CD4-positive, alpha-beta T cell treated with Interleukin-6 for 4 hours (primary cell): ENCODE results near the gene CHST2.
A peak's percentile ranks its signal among the peaks of the same experiment; 100 is the strongest.
"Not testable (repeated sequence)": the region's sequence is repeated elsewhere in the genome, so short reads cannot be mapped to it uniquely, and the experiment has no call there.

Source experiments
- DNase-seq: peaks from one replicate; pipeline ENCODE4 v3.0.0-alpha.2; 2020; ENCODE audit warnings: mixed read lengths

CHST2 gene, protein sequence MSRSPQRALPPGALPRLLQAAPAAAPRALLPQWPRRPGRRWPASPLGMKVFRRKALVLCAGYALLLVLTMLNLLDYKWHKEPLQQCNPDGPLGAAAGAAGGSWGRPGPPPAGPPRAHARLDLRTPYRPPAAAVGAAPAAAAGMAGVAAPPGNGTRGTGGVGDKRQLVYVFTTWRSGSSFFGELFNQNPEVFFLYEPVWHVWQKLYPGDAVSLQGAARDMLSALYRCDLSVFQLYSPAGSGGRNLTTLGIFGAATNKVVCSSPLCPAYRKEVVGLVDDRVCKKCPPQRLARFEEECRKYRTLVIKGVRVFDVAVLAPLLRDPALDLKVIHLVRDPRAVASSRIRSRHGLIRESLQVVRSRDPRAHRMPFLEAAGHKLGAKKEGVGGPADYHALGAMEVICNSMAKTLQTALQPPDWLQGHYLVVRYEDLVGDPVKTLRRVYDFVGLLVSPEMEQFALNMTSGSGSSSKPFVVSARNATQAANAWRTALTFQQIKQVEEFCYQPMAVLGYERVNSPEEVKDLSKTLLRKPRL

DNA sequence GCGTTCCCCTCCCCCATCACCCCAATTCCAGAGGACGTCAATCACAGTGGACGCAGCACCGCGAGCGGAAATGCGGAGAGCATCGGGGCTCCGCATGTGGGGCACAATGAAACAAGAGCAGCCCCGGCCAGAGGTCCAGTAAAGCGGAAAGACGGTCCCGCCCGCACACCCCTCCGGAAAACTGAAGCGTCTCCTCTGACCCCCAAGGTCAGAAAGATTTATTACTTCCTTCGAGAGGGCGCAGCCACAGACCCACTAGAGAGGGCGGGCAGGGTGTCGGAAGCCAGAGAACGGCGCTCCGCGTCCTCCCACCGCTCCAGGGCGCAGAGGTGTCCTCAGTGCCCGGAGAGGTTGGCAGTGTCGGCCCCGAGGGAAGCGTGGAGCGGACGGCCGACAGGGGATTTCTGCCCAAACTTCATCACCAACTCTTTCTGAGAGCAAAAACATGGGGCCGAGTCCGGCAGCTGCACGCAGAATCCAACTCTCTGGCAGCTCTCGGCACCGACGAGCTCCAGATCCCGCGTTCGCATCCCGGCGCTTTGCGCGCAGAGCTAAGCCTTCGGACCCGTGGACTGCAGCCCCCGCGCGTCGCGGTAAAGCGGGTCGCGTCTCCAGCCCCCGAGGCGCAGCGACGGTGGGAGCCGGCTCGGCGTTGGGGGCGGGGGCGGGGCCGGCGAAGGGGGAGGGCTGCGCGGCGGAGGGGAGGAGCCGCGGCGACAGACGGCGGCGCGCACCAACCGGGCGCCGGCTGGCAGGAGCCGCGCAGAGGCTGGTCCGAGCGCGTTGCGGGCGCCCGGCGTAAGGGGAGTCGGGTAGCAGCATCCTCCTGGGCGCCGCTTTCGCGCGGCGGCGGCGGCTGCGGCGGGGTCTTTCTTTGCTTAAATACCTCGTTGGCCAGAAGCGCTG, at the start of gene CHST2:
CHST2 (plus strand) TSS at position 763 of the 906 bp plus-strand sequence. CDS start 1,046 bp downstream, outside the sequence.
- DNase-seq, result peak; percentile 82

GRCh38 chr3:143070977-143071551, 48.5 kb upstream of the CHST2 start:
- no peak for DNase-seq

GRCh38 chr3:143071776-143072175, 47.8 kb upstream of the CHST2 start:
- no peak for DNase-seq

DNA sequence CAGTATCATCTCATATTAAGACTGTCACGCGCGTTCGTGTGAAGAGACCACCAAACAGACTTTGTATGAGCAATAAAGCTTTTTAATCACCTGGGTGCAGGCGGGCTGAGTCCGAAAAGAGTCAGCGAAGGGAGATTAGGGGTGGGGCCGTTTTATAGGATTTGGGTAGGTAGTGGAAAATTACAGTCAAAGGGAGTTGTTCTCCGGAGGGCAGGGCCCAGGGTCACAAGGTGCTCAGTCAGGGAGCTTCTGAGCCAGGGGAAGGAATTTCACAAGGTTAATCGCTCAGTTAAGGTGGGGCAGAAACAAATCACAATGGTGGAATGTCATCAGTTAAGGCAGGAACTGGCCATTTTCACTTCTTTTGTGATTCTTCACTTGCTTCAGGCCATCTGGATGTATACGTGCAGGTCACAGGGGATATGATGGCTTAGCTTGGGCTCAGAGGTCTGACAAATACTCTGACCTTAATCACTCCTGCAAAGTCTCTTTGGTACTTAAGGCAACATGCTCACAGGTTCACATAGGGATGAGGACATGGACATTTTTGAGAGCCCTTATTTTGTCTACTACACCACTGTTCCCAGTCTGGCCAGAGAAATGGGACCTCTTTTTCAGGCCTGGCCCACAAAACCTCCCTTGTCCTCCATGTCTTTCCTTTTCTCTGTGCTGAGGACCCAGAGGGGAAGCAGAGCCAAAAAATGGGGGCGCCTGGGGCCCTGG, 47.1 kb upstream of the CHST2 start:
- not testable (repeated sequence) for DNase-seq

GRCh38 chr3:143073541-143073940, 46.0 kb upstream of the CHST2 start:
- not testable (repeated sequence) for DNase-seq

DNA sequence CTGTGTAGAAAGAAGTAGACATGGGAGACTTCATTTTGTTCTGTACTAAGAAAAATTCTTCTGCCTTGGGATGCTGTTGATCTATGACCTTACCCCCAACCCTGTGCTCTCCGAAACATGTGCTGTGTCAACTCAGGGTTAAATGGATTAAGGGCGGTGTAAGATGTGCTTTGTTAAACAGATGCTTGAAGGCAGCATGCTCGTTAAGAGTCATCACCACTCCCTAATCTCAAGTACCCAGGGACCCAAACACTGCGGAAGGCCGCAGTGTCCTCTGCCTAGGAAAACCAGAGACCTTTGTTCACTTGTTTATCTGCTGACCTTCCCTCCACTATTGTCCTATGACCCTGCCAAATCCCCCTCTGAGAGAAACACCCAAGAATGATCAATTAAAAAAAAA, 45.6 kb upstream of the CHST2 start:
- DNase-seq, result not testable (repeated sequence)

GRCh38 chr3:143078883-143079282, 40.7 kb upstream of the CHST2 start:
- no peak for DNase-seq

GRCh38 chr3:143080196-143080595, 39.4 kb upstream of the CHST2 start:
- DNase-seq, result no peak

GRCh38 chr3:143081365-143081764, 38.2 kb upstream of the CHST2 start:
- no peak for DNase-seq

DNA sequence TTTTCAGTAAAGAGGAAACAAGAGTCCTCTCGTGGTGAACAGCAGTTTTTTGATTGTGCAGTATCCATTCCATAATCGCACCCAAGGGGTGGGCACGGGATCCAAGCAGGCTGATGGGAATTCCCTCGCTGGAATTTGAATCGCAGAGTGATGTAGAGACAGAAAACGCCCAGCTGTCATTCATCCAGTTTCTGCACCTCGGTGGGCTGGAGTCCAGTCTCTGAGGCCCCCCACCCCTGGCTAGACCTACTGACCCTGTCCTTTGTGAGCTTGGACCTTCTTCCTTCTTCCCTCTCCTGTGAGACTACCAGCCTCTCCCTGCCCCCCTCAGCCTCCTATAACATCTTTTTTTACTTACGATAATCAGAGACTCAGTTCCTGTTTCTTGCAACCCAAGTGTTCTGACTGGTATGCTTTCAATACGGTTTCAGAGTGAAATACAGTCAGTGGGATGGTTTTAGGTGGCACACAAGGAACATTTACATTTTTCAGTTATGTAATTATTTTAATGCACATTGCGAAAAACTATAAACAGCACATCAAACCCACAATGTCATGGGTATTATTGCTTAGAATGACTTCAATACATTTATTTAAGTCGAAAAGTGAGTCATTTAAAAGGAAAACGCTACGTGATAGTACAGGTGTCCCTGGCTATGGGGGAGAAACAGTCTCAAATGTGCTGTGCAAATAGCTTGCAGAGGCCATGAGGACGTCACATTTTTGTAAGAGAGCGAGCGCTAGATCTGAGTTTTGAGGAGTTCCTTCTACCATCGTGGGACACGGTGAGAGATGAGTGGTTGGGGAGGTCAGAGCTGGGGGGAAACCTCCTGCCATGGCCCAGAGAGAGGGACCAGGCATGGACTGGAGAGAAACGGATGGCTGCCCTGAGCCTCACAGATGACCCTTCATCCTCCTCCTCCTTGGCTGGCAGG, 37.5 kb upstream of the CHST2 start:
- DNase-seq, result no peak

GRCh38 chr3:143083781-143084180, 35.8 kb upstream of the CHST2 start:
- DNase-seq, result no peak

- no peak for DNase-seq
Measured at GRCh38 chr3:143084856-143085731, 34.5 kb upstream of the CHST2 start.

DNA sequence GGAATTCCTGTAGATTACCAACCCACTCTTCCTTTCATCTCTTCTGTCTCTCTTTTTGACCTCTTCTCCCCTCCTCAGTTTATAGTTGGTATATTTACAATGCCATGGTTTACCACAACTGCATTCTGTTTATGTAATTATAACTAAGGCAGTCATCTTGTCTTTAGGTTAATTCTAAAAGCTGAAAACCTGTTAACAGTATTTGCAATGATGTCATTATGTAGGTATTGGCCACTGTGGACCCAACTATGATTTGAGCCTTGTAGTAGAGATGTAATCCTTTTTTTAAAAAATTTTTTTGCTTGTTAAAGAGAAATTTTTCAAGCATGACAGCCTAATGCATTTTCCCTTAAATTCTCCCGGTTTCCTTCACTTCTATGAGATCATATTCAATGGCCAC, 30.7 kb upstream of the CHST2 start:
- DNase-seq, result no peak

DNA sequence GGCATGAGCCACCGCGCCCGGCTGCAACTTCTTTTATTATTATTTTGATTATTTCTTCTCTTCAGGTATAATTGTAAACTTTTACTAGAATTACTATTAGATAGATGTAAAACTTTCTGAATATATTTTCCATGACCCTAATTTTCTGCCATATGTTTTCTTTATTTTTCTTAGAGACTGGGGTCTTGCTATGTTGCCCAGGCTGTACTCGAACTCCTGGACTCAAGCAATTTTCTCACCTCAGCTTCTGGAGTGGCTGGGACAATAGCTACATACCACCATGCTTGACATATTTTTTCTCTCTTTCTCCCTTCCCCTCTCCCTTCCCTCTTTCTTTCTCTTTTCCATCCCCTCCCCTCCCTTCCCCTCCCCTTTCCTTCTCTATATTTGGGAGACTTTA, 29.6 kb upstream of the CHST2 start:
- DNase-seq, result no peak

DNA sequence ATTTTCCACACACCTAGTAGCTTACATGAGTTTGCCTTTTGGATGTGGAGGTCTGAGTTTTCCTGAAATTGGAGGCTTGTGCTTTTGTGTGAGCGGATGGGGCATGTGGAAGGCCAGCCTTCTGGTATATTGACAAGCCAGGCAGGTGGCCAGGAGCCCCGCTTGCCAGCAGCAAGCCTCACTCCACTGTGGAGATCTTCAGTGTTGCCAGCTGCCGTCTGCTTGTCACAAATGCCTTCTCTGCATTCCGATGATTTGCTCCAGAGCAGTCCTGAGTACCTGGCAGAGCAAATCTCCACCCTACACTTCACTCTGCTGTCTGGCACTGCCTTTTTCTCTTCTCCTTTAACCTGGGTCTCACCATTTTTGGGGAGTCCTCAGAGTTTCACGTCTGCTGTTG, 29.1 kb upstream of the CHST2 start:
- DNase-seq, result no peak

- DNase-seq, result no peak
Measured at GRCh38 chr3:143090976-143091837, 28.4 kb upstream of the CHST2 start.

DNA sequence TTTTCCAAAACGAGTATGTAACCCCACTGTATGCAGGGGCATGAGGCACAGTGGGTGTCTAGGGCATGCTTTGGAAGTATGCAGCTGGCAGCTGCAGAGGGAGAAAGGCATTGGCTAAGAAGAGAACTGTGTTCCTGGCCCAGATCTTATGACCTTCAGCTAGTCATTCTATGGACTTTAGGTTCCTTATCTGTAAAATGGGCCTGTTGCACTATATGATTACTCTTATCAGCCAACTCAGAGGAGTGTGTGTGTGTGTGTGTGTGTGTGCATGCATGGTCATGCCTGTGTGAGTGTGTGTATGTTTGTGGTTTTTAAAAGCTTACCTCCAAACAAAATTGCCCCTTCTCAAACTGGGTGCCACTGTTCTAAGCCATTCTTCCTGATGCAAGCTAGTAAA, 27.4 kb upstream of the CHST2 start:
- no peak for DNase-seq

- no peak for DNase-seq
Measured at GRCh38 chr3:143095813-143096212, 23.8 kb upstream of the CHST2 start.
